Gastroesophageal sphincter (tissue), 3 donors: ENCODE results near the gene NFKB1.

ENCODE experiments used
- CTCF ChIP-seq, 4 experiments: fragments of 200-600 bp in 2 of 4; fragments of 450-650 bp in 2 of 4; sonication (generic) in 1 of 4; IDR thresholded peaks; one replicate each; pipeline ENCODE4 v1.5.1; 2017 to 2019; ENCODE audit warnings: antibody characterized with exemption in 4 of 4, mild to moderate bottlenecking in 2 of 4, moderate library complexity in 2 of 4
- EP300 ChIP-seq: sonication (generic); formaldehyde crosslinking; IDR thresholded peaks from one replicate; pipeline ENCODE4 v1.6.1; 2017; ENCODE audit warnings: antibody characterized with exemption, mild to moderate bottlenecking
- POLR2AphosphoS5 ChIP-seq: sonication (generic); formaldehyde crosslinking; IDR thresholded peaks from one replicate; pipeline ENCODE4 v1.6.1; 2017; ENCODE audit warnings: antibody characterized with exemption

- TF ChIP-seq CTCF (IDR thresholded peaks at IDR 0.05) = no peak
- TF ChIP-seq EP300 = no peak
- TF ChIP-seq POLR2AphosphoS5 = no peak
Measured at GRCh38 chr4:102564399-102565059, 63.4 kb downstream of the NFKB1 start.
